Fibroblast of lung (primary cell): ENCODE data around the gene C2.

ENCODE experiments used
- EZH2 ChIP-seq: IDR thresholded peaks from 2 replicates; pipeline ENCODE4 v1.5.1; 2012; ENCODE audit warnings: low read length, control low read depth, mild to moderate bottlenecking; ENCODE audit errors: missing control alignments
- TF ChIP-seq, protein P1 (sequence below), 2 donors: IDR thresholded peaks in 1 of 2; conservative IDR thresholded peaks in 1 of 2; 1 replicate in 1 of 2; 2 replicates in 1 of 2; pipeline ENCODE4 v1.5.1; 2011 to 2012; ENCODE audit warnings: low read length in 2 of 2, control low read depth in 1 of 2, inconsistent platforms in 1 of 2, low read depth in 1 of 2, mild to moderate bottlenecking in 1 of 2

DNA sequence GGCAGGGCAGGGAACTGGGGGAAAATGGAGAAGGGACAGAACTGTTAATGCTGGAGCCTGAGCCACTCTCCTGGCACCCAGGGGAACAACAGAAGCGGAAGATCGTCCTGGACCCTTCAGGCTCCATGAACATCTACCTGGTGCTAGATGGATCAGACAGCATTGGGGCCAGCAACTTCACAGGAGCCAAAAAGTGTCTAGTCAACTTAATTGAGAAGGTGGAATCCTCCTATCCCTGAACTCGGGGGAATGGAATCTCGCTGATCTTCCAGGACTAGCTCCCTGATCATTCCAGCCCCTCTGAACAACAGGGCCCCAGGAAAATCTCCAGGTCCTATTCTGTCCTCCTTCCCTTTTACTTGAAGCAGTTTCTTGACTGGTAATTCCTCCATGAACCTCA, 20.3 kb downstream of the C2 start:
- TF ChIP-seq, protein P1, sequence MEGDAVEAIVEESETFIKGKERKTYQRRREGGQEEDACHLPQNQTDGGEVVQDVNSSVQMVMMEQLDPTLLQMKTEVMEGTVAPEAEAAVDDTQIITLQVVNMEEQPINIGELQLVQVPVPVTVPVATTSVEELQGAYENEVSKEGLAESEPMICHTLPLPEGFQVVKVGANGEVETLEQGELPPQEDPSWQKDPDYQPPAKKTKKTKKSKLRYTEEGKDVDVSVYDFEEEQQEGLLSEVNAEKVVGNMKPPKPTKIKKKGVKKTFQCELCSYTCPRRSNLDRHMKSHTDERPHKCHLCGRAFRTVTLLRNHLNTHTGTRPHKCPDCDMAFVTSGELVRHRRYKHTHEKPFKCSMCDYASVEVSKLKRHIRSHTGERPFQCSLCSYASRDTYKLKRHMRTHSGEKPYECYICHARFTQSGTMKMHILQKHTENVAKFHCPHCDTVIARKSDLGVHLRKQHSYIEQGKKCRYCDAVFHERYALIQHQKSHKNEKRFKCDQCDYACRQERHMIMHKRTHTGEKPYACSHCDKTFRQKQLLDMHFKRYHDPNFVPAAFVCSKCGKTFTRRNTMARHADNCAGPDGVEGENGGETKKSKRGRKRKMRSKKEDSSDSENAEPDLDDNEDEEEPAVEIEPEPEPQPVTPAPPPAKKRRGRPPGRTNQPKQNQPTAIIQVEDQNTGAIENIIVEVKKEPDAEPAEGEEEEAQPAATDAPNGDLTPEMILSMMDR (conservative IDR thresholded peaks at IDR 0.05 in 1 of 2, IDR thresholded peaks at IDR 0.05 in 1 of 2; ENCODE audit: low read depth in 1 of 2, low read length in 2 of 2): no peak
- TF ChIP-seq EZH2: no peak
